Superior temporal gyrus (tissue), 1 donor: ENCODE measurements around the gene MAP2K7.
"Not testable (repeated sequence)": the region's sequence is repeated elsewhere in the genome, so short reads cannot be mapped to it uniquely, and the experiment has no call there.

Experiments
- DNase-seq: peaks from one replicate; pipeline ENCODE4 v3.0.0-alpha.2; 2016; ENCODE audit errors: extremely low spot score

Gene MAP2K7

DNA sequence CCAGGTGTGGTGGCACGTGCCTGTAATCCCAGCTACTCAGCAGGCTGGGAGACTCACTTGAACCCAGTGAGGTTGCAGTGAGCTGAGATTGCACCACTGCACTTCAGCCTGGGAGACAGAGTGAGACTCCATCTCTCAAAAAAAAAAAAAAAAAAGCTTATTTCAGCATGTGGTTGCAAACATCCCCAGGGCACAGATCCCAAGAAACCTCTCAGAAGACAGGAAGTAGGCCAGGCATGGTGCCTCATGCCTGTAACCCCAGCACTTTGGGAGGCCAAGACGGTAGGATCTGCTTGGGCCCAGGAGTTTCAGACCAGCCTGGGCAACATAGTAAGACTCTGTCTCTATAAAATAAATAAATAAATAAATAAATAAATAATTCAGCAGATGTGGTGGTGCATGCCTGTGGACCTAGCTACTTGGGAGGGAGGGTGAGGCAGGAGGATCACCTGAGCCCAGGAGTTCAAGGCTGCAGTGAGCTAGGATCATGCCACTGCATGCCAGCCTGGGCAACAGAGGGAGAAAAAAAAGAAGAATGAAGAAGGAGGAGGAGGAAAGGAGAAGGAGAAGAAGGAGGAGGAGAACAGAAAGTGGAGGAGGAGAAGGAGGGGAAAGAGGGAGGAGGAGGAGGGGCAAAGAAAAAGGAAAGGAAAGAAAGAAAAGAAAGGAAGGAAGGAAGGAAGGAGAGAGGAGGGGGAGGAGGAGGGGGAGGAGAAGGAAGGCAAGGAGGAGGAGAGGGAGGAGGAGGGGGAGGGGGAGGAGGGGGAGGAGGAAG is 19.7 kb upstream of the MAP2K7 start:
- DNase-seq, result no peak

- DNase-seq, result no peak
Observed at GRCh38 chr19:7885818-7886217, 17.9 kb upstream of the MAP2K7 start.

DNA sequence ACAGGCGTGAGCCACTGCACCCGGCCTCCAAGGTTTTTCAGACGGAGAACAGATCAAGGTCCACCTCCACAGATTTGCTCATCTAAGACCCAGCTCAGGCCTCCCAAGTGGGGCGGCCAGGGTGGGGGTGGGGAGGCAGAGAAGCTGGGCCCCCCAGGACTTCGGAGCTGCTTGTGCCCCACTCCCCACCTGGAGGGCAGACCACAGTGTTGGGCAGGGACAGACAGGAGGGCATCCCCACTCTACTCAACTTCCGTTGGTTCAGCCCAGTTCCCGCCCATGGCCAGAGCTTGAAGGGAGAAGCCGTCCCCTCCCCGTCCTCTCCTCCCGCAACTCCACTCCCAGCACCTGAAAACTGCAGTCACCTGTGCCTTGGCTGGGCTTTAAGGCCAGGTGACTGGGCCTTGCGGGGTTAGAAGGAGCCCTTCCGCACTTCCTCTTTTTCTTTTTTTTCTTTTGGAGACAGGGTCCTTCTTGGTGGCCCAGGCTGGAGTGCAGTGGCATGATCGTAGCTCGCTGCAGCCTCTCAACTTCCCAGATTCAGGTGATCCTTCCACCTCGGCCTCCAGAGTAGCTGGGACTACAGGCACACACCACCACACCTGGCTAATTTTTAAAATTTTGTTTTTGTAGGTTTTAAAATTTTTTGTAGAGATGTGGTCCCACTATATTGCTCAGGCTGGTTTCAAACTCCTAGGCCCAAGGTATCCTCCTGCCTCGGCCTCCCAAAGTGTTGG is 16.1 kb upstream of the MAP2K7 start:
- DNase-seq, result no peak

- no peak for DNase-seq
Observed at GRCh38 chr19:7888145-7888825, 15.4 kb upstream of the MAP2K7 start, which contains the start of gene LRRC8E. TSS of gene LRRC8E (plus strand) at chr19:7888510. CDS start at chr19:7895604, 7,094 bp downstream.

- no peak for DNase-seq
Observed at GRCh38 chr19:7888826-7889217, 14.9 kb upstream of the MAP2K7 start.

DNA sequence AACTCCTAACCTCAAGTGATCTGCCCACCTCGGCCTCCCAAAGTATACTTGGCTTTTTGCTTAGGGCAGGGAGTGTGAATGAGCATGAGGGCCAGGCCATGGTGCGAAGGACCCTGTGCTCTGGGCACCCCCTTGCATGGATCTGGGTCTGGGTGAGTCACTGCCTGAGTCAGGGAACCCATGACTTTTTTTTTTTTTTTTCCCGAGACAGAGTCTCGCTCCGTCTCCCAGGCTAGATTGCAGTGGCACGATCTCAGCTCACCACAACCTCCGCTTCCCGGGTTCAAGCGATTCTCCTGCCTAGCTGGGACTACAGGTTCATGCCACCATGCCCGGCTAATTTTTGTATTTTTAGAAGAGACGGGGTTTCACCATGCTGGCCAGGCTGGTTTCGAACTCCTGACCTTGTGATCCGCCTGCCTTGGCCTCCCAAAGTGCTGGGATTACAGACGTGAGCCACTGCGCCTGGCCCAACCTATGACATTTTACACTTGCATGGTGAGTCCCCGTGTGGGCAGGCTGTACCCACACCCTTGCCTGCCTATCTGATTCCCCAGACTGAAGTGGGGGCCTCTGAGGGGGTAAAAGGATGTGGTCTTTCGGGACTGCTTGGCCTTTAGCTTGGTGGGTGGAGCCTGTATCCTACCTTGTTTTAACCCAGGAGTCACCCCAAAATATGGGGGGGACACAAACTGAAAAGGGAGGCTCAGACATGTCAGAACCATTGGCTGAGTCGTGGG is 10.1 kb upstream of the MAP2K7 start:
- not testable (repeated sequence) for DNase-seq

DNA sequence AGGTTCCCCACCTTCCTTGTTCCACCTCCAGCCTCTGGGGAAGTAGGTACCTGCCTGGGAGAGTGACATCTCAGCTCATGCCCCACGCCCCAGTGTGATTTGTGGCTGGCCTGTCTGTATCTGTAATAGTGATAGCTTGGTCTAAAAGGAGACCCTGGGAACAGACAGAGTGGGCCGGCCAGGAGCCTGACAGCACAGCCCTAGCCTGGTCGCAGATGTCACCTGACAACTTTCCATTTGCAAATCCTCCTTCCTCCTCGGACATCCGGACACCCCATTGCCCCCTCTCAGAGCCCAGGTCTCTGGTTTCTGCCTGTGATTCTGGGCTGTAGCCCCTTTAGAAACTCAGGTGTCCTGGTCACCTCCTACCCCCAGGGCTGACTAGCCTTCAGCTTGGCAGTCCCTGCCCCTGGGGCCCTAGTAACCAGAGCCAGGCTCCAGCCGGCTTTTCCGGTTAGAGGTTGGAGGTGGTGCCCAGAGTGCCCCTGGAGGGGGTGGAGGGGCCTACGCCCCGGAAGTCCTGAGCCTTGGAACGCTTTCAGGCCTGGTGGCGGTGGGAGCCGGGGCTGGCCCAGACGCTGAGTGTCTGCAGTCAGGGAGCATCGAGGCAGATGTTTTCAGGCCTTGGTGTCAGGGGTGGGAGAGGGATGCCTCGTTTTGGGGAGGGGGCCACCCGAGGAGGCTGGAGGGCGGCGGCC is 8.9 kb upstream of the MAP2K7 start:
- no peak for DNase-seq

DNA sequence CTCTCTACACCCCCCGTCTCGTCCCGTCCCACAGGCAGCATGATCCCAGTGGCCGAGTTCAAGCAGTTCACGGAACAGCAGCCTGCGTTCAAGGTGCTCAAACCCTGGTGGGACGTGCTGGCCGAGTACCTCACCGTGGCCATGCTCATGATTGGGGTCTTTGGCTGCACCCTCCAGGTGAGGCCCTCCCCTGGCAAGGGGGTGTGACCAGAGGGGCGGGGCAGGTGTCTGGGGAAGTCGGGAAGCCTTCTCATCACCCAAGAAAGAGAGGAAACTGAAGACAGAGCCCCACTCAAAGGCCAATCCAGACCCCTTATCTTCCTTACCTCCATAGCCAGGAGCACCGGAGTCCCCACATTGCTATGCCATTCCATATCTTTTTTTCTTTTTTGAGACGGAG is 8.1 kb upstream of the MAP2K7 start:
- DNase-seq, result no peak

GRCh38 chr19:7897292-7897691 is 6.4 kb upstream of the MAP2K7 start:
- DNase-seq, result no peak

- DNase-seq, result no peak
Observed at GRCh38 chr19:7898967-7899366, 4.7 kb upstream of the MAP2K7 start.

DNA sequence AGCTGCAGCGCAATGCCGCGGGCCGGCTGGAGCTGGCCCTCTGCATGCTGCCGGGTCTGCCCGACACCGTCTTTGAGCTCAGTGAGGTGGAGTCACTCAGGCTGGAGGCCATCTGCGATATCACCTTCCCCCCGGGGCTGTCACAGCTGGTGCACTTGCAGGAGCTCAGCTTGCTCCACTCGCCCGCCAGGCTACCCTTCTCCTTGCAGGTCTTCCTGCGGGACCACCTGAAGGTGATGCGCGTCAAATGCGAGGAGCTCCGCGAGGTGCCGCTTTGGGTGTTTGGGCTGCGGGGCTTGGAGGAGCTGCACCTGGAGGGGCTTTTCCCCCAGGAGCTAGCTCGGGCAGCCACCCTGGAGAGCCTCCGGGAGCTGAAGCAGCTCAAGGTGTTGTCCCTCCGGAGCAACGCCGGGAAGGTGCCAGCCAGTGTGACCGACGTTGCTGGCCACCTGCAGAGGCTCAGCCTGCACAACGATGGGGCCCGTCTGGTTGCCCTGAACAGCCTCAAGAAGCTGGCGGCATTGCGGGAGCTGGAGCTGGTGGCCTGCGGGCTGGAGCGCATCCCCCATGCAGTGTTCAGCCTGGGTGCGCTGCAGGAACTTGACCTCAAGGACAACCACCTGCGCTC is 3.8 kb upstream of the MAP2K7 start:
- no peak for DNase-seq

- no peak for DNase-seq
Observed at GRCh38 chr19:7900401-7900870, 3.2 kb upstream of the MAP2K7 start.

DNA sequence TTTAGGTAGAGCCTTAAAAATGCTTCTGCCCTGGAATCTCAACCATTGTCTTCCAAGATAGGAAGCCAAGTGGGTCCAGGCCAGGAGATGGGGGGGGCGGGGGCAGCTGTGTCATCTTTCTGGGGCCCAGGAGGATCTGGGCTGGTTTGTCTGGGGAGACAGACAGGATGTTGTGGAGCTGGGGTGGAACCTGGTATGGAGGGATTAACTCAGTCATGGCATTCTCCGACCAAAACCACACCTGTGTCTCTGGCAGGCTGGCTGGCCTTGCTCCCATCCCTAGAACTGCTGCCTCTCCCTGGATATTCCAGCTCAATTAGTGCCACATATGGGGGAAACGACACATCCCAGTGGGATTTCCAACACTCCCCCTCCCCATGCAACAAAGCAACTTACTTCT is 2.7 kb upstream of the MAP2K7 start:
- DNase-seq, result no peak

- DNase-seq, result no peak
Observed at GRCh38 chr19:7901337-7901736, 2.3 kb upstream of the MAP2K7 start.

GRCh38 chr19:7902796-7903243 is 857 bp upstream of the MAP2K7 start:
- no peak for DNase-seq

DNA sequence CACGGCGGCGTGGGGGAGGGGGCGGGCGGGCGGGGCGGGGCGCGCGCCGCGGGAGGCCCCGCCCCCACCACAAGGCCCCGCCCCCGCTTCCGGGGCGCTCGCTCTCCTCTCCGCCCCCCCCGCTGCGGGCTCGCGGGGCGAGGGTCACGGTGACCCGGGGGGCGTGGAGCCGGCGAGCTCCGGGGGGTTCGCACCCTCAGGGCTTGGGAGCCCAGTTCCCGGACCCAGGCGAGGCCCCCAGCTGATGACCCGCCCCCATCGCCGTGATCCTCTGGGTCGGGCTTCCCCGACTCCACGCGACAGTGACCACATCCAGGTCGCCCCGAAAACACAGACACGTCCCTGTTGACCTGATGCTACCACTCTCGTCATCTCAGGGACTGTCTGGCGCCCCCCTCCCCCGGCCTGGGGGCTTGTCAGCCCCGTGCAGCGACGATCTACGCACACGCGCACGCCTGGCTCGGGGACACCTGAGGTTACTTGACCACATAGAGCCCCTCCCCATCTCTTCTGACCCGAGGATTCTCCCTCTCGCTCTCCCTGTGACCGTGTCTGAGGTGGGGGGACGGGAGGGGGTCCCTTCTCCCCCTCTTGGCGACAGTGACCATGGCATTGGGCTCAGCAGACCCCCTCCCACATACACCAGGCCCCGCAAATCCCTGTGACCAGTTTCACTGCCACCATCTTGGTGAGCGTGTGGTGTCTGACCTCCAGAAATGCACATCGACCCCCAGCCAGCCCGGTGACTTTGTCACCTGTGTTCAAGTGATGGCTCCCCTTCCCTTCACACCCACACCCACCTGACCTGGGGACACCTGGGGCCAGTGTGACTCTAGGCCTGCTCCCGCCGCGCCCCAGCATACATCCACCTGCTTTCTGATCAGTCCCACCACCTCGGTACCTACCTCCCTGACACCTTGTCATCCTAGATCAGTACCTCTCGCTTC is 670 bp downstream of the MAP2K7 start:
- no peak for DNase-seq

GRCh38 chr19:7905268-7905667 is 1.6 kb downstream of the MAP2K7 start:
- no peak for DNase-seq

DNA sequence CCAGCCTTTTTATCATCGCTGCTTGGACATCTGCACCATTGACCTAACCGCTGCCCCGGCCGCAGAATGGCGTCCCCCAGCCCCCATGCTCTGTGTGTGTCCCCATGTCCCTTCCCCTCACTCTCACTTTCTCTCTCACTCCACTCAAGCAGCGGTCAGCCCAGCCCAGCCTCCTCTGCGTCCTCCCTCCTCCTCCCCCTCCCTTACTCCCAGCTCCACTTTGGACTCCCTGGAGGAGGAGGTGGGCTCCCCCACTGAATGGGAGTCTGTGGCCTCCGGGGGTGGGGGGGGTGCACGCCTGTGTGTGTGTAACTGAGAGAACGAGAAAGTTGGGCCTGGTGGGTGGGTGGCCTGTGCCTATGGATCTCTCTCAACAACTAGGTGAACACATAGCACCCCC is 2.2 kb downstream of the MAP2K7 start:
- DNase-seq, result no peak

GRCh38 chr19:7907122-7907521 is 3.4 kb downstream of the MAP2K7 start:
- DNase-seq, result no peak

- DNase-seq, result no peak
Observed at GRCh38 chr19:7907544-7907943, 3.9 kb downstream of the MAP2K7 start.
